Aorta (tissue), 5 donors: ENCODE results near the gene ADAMTSL3. TPM values are rescaled to one million over a fixed set of nuclear protein-coding genes. Genes with fewer than 3 reads are reported as not detected.

Experiments used
- ATAC-seq: fragments of 200-7000 bp; cut with Tn5 transposase; one replicate; pipeline ENCODE4 v1.9.1; 2022; ENCODE audit warnings: moderate library complexity; ENCODE audit not compliant: low FRiP score
- DNase-seq, 2 donors: peaks; one replicate each; pipeline ENCODE4 v3.0.0-alpha.2; 2020
- H3K27ac ChIP-seq, 2 donors: one replicate each; pipeline ENCODE4 v1.5.1; 2013; ENCODE audit warnings: low read length in 2 of 2, mild to moderate bottlenecking in 2 of 2, moderate library complexity in 2 of 2, control low read depth in 1 of 2, inconsistent platforms in 1 of 2, low read depth in 1 of 2
- H3K27me3 ChIP-seq, 2 donors: one replicate each; pipeline ENCODE4 v1.6.1; 2013; ENCODE audit warnings: control low read depth in 1 of 2, low read length in 1 of 2, mild to moderate bottlenecking in 1 of 2, moderate library complexity in 1 of 2; ENCODE audit not compliant: insufficient read depth in 2 of 2, control insufficient read depth in 1 of 2
- H3K36me3 ChIP-seq, 2 donors: one replicate each; pipeline ENCODE4 v1.6.1; 2013; ENCODE audit warnings: control low read depth in 1 of 2, low read length in 1 of 2, mild to moderate bottlenecking in 1 of 2; ENCODE audit not compliant: insufficient read depth in 2 of 2, control insufficient read depth in 1 of 2
- H3K4me1 ChIP-seq, 2 donors: one replicate each; pipeline ENCODE4 v1.6.1; 2013; ENCODE audit warnings: low read length in 2 of 2, control low read depth in 1 of 2, mild to moderate bottlenecking in 1 of 2, moderate library complexity in 1 of 2; ENCODE audit not compliant: insufficient read depth in 2 of 2, control insufficient read depth in 1 of 2
- H3K4me3 ChIP-seq, 2 donors: one replicate each; pipeline ENCODE4 v1.5.1; 2013; ENCODE audit warnings: low read length in 2 of 2, control low read depth in 1 of 2, mild to moderate bottlenecking in 1 of 2
- H3K9me3 ChIP-seq: one replicate; pipeline ENCODE4 v1.6.1; 2013; ENCODE audit warnings: mild to moderate bottlenecking, low read length; ENCODE audit not compliant: control insufficient read depth
- WGBS, 2 donors: extraction: QIAGEN DNeasy Blood & Tissue Kit; methylation state at CpG; one replicate each; pipeline ENCODE4 v1.1.7; 2013; 5-methylcytosine and 5-hydroxymethylcytosine counted together
- intact Hi-C, 2 donors: fragments of 100-400 bp; cut with DNase I; formaldehyde crosslinking; loops; one replicate each; pipeline versions ENCODE4 v1.14.2 to v1.15.0; 2022
- polyA plus RNA-seq, 2 donors: library from polyadenylated mRNA; stranded (reverse); fragments of 200-250 nt; gene quantifications; one replicate each; pipeline ENCODE4 v1.2.3, GENCODE V29; 2013
- total RNA-seq, 2 donors: library from RNA; stranded (reverse); fragmentation: NEBNext Ultra II Directional; extraction: Animal tissue kit (Norgen Biotek cat#: 25700); gene quantifications; one replicate each; pipeline ENCODE4 v1.2.1, GENCODE V29; 2021
- donor health status: healthy with polysubstance abuse.
- donor health status: Bipolar disorder and iron deficiency.
- donor health status: DM: no; HTN: no; CAD: no.
- donor health status: DM: no; HTN: no; CAD: no.
- donor health status: DM: yes; HTN: yes; CAD: no.

Gene ADAMTSL3
- total and polyA plus RNA-seq, 4 donors = 4.6 to 74.5 (median 36.6) TPM

- Histone ChIP-seq H3K4me3 (no peak overlapping the region), H3K27me3 (no peaks in the 10 kb centered on the region), H3K36me3 (peaks cover 0 to 1% of the 10 kb centered on the region in 2 donors), H3K4me1 (no peaks in the 10 kb centered on the region), H3K9me3 (no peaks in the 10 kb centered on the region), H3K27ac (no peak overlapping the region)
- intact Hi-C loops = no loop called here
- WGBS, 2 donors = 89 to 92% methylated on average over 2 of the region's 2 CpGs
- ATAC-seq (no peak), DNase-seq (no peak)
Measured at GRCh38 chr15:83887404-83887803, 233.5 kb downstream of the ADAMTSL3 start.

- H3K4me3 ChIP-seq = no peak overlapping the region
- no peaks in the 10 kb centered on the region for H3K27me3 ChIP-seq
- H3K27ac ChIP-seq = no peak overlapping the region
- 85 to 95% methylated on average over 2 of the region's 2 CpGs for WGBS, 2 donors
- no peak for DNase-seq
- intact Hi-C loops = no loop called here
- no peak for ATAC-seq
- no peaks in the 10 kb centered on the region for H3K9me3 ChIP-seq
- H3K4me1 ChIP-seq = no peaks in the 10 kb centered on the region
- H3K36me3 ChIP-seq = peaks cover 0 to 1% of the 10 kb centered on the region in 2 donors
Measured at GRCh38 chr15:83887961-83888360, 234.0 kb downstream of the ADAMTSL3 start.

- DNase-seq (no peak), ATAC-seq (no peak)
- Histone ChIP-seq H3K4me3 (no peak overlapping the region), H3K27ac (no peak overlapping the region), H3K4me1 (no peaks in the 10 kb centered on the region), H3K27me3 (no peaks in the 10 kb centered on the region), H3K9me3 (no peaks in the 10 kb centered on the region), H3K36me3 (peaks cover 0 to 1% of the 10 kb centered on the region in 2 donors)
- intact Hi-C loops = no loop called here
- 74 to 79% methylated on average over 3 of the region's 3 CpGs for WGBS, 2 donors
Measured at GRCh38 chr15:83889995-83890394, 236.1 kb downstream of the ADAMTSL3 start.

GRCh38 chr15:83890587-83890986 lies 236.7 kb downstream of the ADAMTSL3 start:
- intact Hi-C loops = no loop called here
- Histone ChIP-seq H3K27ac (no peak overlapping the region), H3K27me3 (no peaks in the 10 kb centered on the region), H3K4me1 (no peaks in the 10 kb centered on the region), H3K4me3 (no peak overlapping the region), H3K36me3 (peaks cover 0 to 1% of the 10 kb centered on the region in 2 donors), H3K9me3 (no peaks in the 10 kb centered on the region)
- 48 to 57% methylated on average over 1 of the region's 1 CpG for WGBS, 2 donors
- ATAC-seq (no peak), DNase-seq (no peak)

- no peak overlapping the region for H3K4me3 ChIP-seq
- no peaks in the 10 kb centered on the region for H3K36me3 ChIP-seq
- no peaks in the 10 kb centered on the region for H3K9me3 ChIP-seq
- no peak overlapping the region for H3K27ac ChIP-seq
- DNase-seq (no peak), ATAC-seq (no peak)
- 95 to 98% methylated on average over 4 of the region's 4 CpGs for WGBS, 2 donors
- intact Hi-C loops = no loop called here
- no peaks in the 10 kb centered on the region for H3K27me3 ChIP-seq
- H3K4me1 ChIP-seq = no peaks in the 10 kb centered on the region
Measured at GRCh38 chr15:83892498-83892897, 238.6 kb downstream of the ADAMTSL3 start.

- Histone ChIP-seq H3K36me3 (no peaks in the 10 kb centered on the region), H3K27ac (no peak overlapping the region), H3K4me1 (no peaks in the 10 kb centered on the region), H3K9me3 (no peaks in the 10 kb centered on the region), H3K27me3 (no peaks in the 10 kb centered on the region), H3K4me3 (no peak overlapping the region)
- DNase-seq (no peak), ATAC-seq (no peak)
- intact Hi-C loops = no loop called here
- WGBS, 2 donors = 91 to 96% methylated on average over 3 of the region's 3 CpGs
Measured at GRCh38 chr15:83893308-83893707, 239.4 kb downstream of the ADAMTSL3 start.

GRCh38 chr15:83897037-83897436 lies 243.1 kb downstream of the ADAMTSL3 start:
- WGBS, 2 donors = 96 to 98% methylated on average over 2 of the region's 2 CpGs

GRCh38 chr15:83898361-83898760 lies 244.4 kb downstream of the ADAMTSL3 start:
- ATAC-seq (no peak), DNase-seq (no peak)
- H3K9me3 ChIP-seq = no peaks in the 10 kb centered on the region
- no peak overlapping the region for H3K27ac ChIP-seq
- H3K27me3 ChIP-seq = no peaks in the 10 kb centered on the region
- H3K4me3 ChIP-seq = no peak overlapping the region
- H3K36me3 ChIP-seq = peaks cover 0 to 4% of the 10 kb centered on the region in 2 donors
- intact Hi-C loops = no loop called here
- 93 to 94% methylated on average over 2 of the region's 2 CpGs for WGBS, 2 donors
- H3K4me1 ChIP-seq = no peaks in the 10 kb centered on the region

More at GRCh38 chr15:83897037-83897436, 243.1 kb downstream of the ADAMTSL3 start:
- intact Hi-C loops = no loop called here
- Histone ChIP-seq H3K36me3 (peaks cover 0 to 2% of the 10 kb centered on the region in 2 donors), H3K9me3 (no peaks in the 10 kb centered on the region), H3K27me3 (no peaks in the 10 kb centered on the region), H3K4me3 (no peak overlapping the region), H3K27ac (no peak overlapping the region), H3K4me1 (no peaks in the 10 kb centered on the region)
- DNase-seq = no peak
- no peak for ATAC-seq

- Histone ChIP-seq H3K36me3 (peaks cover 0 to 4% of the 10 kb centered on the region in 2 donors), H3K27ac (no peak overlapping the region), H3K9me3 (no peaks in the 10 kb centered on the region), H3K4me1 (peaks cover 0 to 1% of the 10 kb centered on the region in 2 donors), H3K4me3 (no peak overlapping the region), H3K27me3 (no peaks in the 10 kb centered on the region)
- DNase-seq (no peak), ATAC-seq (peak; percentile 83)
- whole genome bisulfite sequencing, 2 donors = 52 to 55% methylated on average over 2 of the region's 2 CpGs
- intact Hi-C loops = no loop called here
Measured at GRCh38 chr15:83899670-83900069, 245.7 kb downstream of the ADAMTSL3 start.
